Heart left ventricle (tissue), 13 donors: ENCODE results near the gene SHROOM3.

ENCODE experiments used
- CTCF ChIP-seq, 12 donors: fragments of 200-600 bp; sonication (generic) in 4 of 12; IDR thresholded peaks; one replicate each; pipeline versions ENCODE4 v1.5.0 to v1.8.0; 2018 to 2022; ENCODE audit warnings: antibody characterized with exemption in 12 of 12, mild to moderate bottlenecking in 5 of 12
- POLR2A ChIP-seq, 2 donors: fragments of 450-650 bp; IDR thresholded peaks; one replicate each; pipeline ENCODE4 v1.6.1; 2017; ENCODE audit warnings: antibody characterized with exemption in 2 of 2, mild to moderate bottlenecking in 2 of 2, moderate library complexity in 2 of 2
- donor health status: ischemic (EF 13 %, LVEDD 7.1; RV severe dilation, severe dysfunction).
- donor health status: DM: no; HTN: yes; CAD: no.
- donor health status: DM: no; HTN: no; CAD: no.
- donor health status: ischemic (EF 25% LVEDD 6.9; RV normal size, moderate dysfunction).
- donor health status: ischemic (EF 25% LVEDD 5.7; RV mildly dilated, moderate dysfunction).
- donor health status: ischemic (EF 35%, LVEDD 5.7; RV mildly dilated, moderate dysfunction).
- donor health status: nonischemic (EF 11% LVEDD 7.7; RV severe dilation, severe dysfunction).
- donor health status: DM: yes; HTN: yes; CAD: no.
- donor health status: PGD.
- donor health status: ischemic (EF 29% LVEDD 5.4; RV normal size, mild dysfunction).
- donor health status: nonischemic (EF 23%, LVEDD 6.1; RV moderate dilation, normal function).

DNA sequence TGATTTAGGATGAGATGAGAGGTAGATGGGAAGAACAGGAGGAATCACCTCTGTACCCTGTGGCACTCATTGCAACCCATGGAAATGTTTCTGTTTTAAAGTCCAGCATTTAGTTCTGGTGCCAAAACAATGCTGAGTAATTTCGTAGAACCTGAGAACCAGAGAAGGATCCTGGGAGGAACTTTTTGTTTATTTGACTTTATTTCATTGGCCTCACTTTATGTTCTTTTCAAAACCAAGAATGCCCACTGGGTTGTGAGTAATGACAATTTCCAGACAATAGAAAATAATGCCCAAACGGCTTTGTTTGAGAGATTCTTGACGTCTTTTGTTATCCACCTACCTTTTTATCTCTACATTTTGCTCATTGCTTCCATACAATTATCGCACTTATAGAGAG is 111.3 kb downstream of the SHROOM3 start:
- no peak for TF ChIP-seq CTCF (IDR thresholded peaks at IDR 0.05)
- no peak for TF ChIP-seq POLR2A (IDR thresholded peaks at IDR 0.05)
